Measurements from ENCODE around the gene FRMD5. TPM values are rescaled to one million over a fixed set of nuclear protein-coding genes. Genes with fewer than 3 reads are reported as not detected.

Gene FRMD5
- total and polyA plus RNA-seq, 9 donors, result 0.19 to 1.4 (median 0.46) TPM

DNA sequence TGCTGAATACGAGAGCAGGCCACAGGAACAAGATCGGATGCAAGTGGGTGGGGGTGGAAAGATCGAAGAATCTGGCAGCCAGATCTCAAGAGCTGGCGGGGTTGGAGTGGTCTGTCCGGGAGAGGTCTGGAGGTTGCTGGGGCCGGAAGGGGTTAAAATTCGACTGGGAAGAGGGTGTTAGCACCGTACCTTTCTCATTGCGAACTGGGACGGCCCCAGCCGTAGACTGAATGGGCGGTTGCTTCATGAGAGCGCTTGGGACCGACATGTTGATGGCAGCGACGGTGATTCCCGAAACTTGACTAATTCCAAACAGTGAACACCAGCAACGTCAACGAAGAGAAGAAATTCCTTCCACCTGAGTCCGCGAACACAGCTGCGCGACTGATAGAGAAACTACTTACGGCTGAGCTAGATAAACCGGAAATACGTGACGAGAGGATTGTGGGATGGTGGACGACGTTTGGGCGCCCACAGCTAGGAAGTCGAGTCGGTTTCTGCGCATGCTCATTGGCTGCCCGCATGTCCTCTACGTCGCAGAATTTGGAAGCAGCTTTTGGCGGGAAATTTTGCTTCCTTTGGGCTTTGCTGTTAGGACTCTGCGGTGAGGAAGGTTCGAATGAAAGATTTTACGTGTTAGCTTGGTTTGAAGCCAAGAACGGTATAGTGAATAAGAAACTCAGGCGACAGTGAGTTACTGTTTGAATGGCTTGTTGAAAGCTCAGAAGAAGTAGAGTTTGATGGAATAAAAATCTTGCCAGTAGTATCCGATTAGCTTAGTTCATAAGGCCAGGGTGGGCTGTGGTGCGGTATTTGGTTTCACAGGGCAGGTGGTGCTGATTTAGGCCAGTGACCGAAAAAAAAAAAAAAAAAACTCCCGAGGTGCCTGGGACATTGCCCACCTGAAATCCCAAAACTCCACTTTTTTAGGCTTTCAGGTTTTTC lies 370.5 kb downstream of the FRMD5 start, which contains the start of gene MFAP1:
Gene MFAP1, minus strand, starts transcription at position 389 of the 945 bp plus-strand sequence. Its CDS starts 121 bp downstream, at position 268.
- no peaks in the 10 kb centered on the region for H3K27me3 ChIP-seq (ENCODE audit: control insufficient read depth, insufficient read depth, low read length)
- peaks cover 5% of the 10 kb centered on the region for H3K36me3 ChIP-seq (ENCODE audit: control insufficient read depth, insufficient read depth, low read length)
- DNase-seq, result peak; percentile 99
- peak within 1 kb of the TSS; percentile 72 for H3K4me3 ChIP-seq (ENCODE audit: low read length)
- WGBS (ENCODE audit: insufficient coverage), result 1% methylated on average over 38 of the region's 46 CpGs
- no peaks in the 10 kb centered on the region for H3K9me3 ChIP-seq (replicated peaks; ENCODE audit: control insufficient read depth, low read depth, low read length)
- peak within 1 kb of the TSS; percentile 86 for H3K27ac ChIP-seq (ENCODE audit: low read length)
- peaks cover 15% of the 10 kb centered on the region for H3K4me1 ChIP-seq (ENCODE audit: control insufficient read depth, insufficient read depth, low read length)

- H3K4me1 ChIP-seq (ENCODE audit: control insufficient read depth, insufficient read depth, low read length), result peaks cover 11% of the 10 kb centered on the region
- no peaks in the 10 kb centered on the region for H3K27me3 ChIP-seq (ENCODE audit: control insufficient read depth, insufficient read depth, low read length)
- WGBS (ENCODE audit: insufficient coverage), result no CpG with 5 or more reads among the region's 3 CpGs
- H3K9me3 ChIP-seq (replicated peaks; ENCODE audit: control insufficient read depth, low read depth, low read length), result no peaks in the 10 kb centered on the region
- no peak overlapping the region for H3K27ac ChIP-seq (ENCODE audit: low read length)
- peaks cover 13% of the 10 kb centered on the region for H3K36me3 ChIP-seq (ENCODE audit: control insufficient read depth, insufficient read depth, low read length)
- no peak overlapping the region for H3K4me3 ChIP-seq (ENCODE audit: low read length)
- DNase-seq, result no peak
Observed at GRCh38 chr15:43821505-43821904, 373.6 kb downstream of the FRMD5 start.

Other genes with a start within 250 kb of the FRMD5 start
- 87.7 TPM for gene GOLM2, start 93.4 kb upstream of the FRMD5 start, total RNA-seq
- gene GOLM2, start 93.4 kb upstream of the FRMD5 start, polyA plus RNA-seq (ENCODE audit: insufficient read depth in 1 of 8, insufficient read length in 8 of 8, low replicate concordance in 1 of 8), result 100 to 1,000 TPM in 1 of 8 donors, 10 to 100 TPM in 7; 49.3 to 101 (median 71.2) TPM
- 68.8 TPM for gene CTDSPL2, start 232.4 kb upstream of the FRMD5 start, total RNA-seq
- gene CTDSPL2, start 232.4 kb upstream of the FRMD5 start, polyA plus RNA-seq (ENCODE audit: insufficient read depth in 1 of 8, insufficient read length in 8 of 8, low replicate concordance in 1 of 8), result 10 to 100 TPM; 26.8 to 45.8 (median 40.6) TPM